Trophoblast cell (in vitro differentiated cells and primary cell): ENCODE measurements around the gene PPP2R3A.

Experiments used
- DNase-seq, 2 donors: peaks; one replicate each; pipeline ENCODE4 v3.0.0-alpha.2; 2016
- H2AFZ ChIP-seq: 2 replicates; pipeline ENCODE4 v1.6.1; 2013; ENCODE audit warnings: low read length, moderate library complexity, mild to moderate bottlenecking; ENCODE audit not compliant: insufficient read depth, poor library complexity
- H2AK5ac ChIP-seq: 2 replicates; pipeline ENCODE4 v1.6.1; 2013; ENCODE audit warnings: mild to moderate bottlenecking, low read length
- H2BK120ac ChIP-seq: 2 replicates; pipeline ENCODE4 v1.6.1; 2013; ENCODE audit warnings: low read length, mild to moderate bottlenecking, moderate library complexity; ENCODE audit not compliant: insufficient read depth, poor library complexity
- H2BK12ac ChIP-seq: 2 replicates; pipeline ENCODE4 v1.6.1; 2013; ENCODE audit warnings: mild to moderate bottlenecking, low read length, moderate library complexity
- H2BK5ac ChIP-seq: 2 replicates; pipeline ENCODE4 v1.6.1; 2013; ENCODE audit warnings: low read length, low read depth, moderate library complexity, mild to moderate bottlenecking; ENCODE audit not compliant: poor library complexity
- H3K14ac ChIP-seq: 2 replicates; pipeline ENCODE4 v1.6.1; 2013; ENCODE audit warnings: mild to moderate bottlenecking, low read length
- H3K18ac ChIP-seq: 2 replicates; pipeline ENCODE4 v1.6.1; 2013; ENCODE audit warnings: mild to moderate bottlenecking, low read length
- H3K23ac ChIP-seq: 2 replicates; pipeline ENCODE4 v1.6.1; 2013; ENCODE audit warnings: low read length
- H3K27ac ChIP-seq: 2 replicates; pipeline ENCODE4 v1.5.1; 2013; ENCODE audit warnings: low read depth, mild to moderate bottlenecking, inconsistent platforms, low read length, moderate library complexity
- H3K27me3 ChIP-seq: 2 replicates; pipeline ENCODE4 v1.6.1; 2013; ENCODE audit warnings: inconsistent platforms, mild to moderate bottlenecking, low read length, moderate library complexity; ENCODE audit not compliant: insufficient read depth
- H3K36me3 ChIP-seq, 2 experiments: 1 replicate in 1 of 2; 2 replicates in 1 of 2; pipeline ENCODE4 v1.6.1; 2013; ENCODE audit warnings: low read length in 2 of 2, mild to moderate bottlenecking in 2 of 2, moderate library complexity in 1 of 2; ENCODE audit not compliant: insufficient read depth in 2 of 2, control insufficient read depth in 1 of 2
- H3K4ac ChIP-seq: 2 replicates; pipeline ENCODE4 v1.6.1; 2013; ENCODE audit warnings: low read depth, mild to moderate bottlenecking, low read length, moderate library complexity
- H3K4me1 ChIP-seq, 2 experiments: 1 replicate in 1 of 2; 2 replicates in 1 of 2; pipeline ENCODE4 v1.6.1; 2013; ENCODE audit warnings: low read length in 2 of 2, mild to moderate bottlenecking in 2 of 2, moderate library complexity in 1 of 2; ENCODE audit not compliant: insufficient read depth in 2 of 2, control insufficient read depth in 1 of 2
- H3K4me2 ChIP-seq: 2 replicates; pipeline ENCODE4 v1.6.1; 2013; ENCODE audit warnings: inconsistent platforms, mild to moderate bottlenecking, low read length, moderate library complexity
- H3K4me3 ChIP-seq: 2 replicates; pipeline ENCODE4 v1.5.1; 2013; ENCODE audit warnings: mild to moderate bottlenecking, low read depth, low read length, inconsistent platforms
- H3K79me1 ChIP-seq: one replicate; pipeline ENCODE4 v1.6.1; 2013; ENCODE audit warnings: low read length
- H3K79me2 ChIP-seq: 2 replicates; pipeline ENCODE4 v1.6.1; 2013; ENCODE audit warnings: low read length, mild to moderate bottlenecking; ENCODE audit not compliant: control insufficient read depth, insufficient read depth, poor library complexity
- H3K9ac ChIP-seq: 2 replicates; pipeline ENCODE4 v1.6.1; 2013; ENCODE audit warnings: mild to moderate bottlenecking, low read length
- H3K9me3 ChIP-seq: 2 replicates; pipeline ENCODE4 v1.6.1; 2013; ENCODE audit warnings: low read depth, mild to moderate bottlenecking, control low read depth, inconsistent platforms, low read length; ENCODE audit not compliant: insufficient read depth
- H4K12ac ChIP-seq: 2 replicates; pipeline ENCODE4 v1.6.1; 2013; ENCODE audit warnings: low read depth, mild to moderate bottlenecking, low read length, moderate library complexity
- H4K8ac ChIP-seq: 2 replicates; pipeline ENCODE4 v1.6.1; 2013; ENCODE audit warnings: low read depth, mild to moderate bottlenecking, low read length, moderate library complexity
- H4K91ac ChIP-seq: one replicate; pipeline ENCODE4 v1.6.1; 2013; ENCODE audit warnings: low read depth, mild to moderate bottlenecking, low read length, moderate library complexity
- WGBS: extraction: QIAGEN DNeasy Blood & Tissue Kit; methylation state at CpG from one replicate; pipeline ENCODE4 v1.1.7; 2013; ENCODE audit warnings: missing lambda C conversion rate; ENCODE audit not compliant: insufficient read length, insufficient coverage; ENCODE audit errors: extremely low coverage; 5-methylcytosine and 5-hydroxymethylcytosine counted together

Gene PPP2R3A

GRCh38 chr3:135990903-135991302 is 25.4 kb downstream of the PPP2R3A start:
- no CpG with 5 or more reads among the region's 4 CpGs for WGBS
- Histone ChIP-seq H2BK12ac (peak overlapping the region; percentile 53), H3K36me3 (no peaks in the 10 kb centered on the region), H3K14ac (no peak overlapping the region), H3K23ac (no peak overlapping the region), H2AFZ (no peak overlapping the region), H3K9ac (no peak overlapping the region), H3K27ac (no peak overlapping the region), H3K4ac (peak overlapping the region; percentile 1), H2BK5ac (no peak overlapping the region), H2AK5ac (no peak overlapping the region), H4K8ac (no peak overlapping the region), H3K27me3 (no peaks in the 10 kb centered on the region), H3K9me3 (no peaks in the 10 kb centered on the region), H3K4me2 (no peak overlapping the region), H4K91ac (no peak overlapping the region), H3K18ac (no peak overlapping the region), H3K4me3 (no peak overlapping the region), H2BK120ac (no peak overlapping the region), H4K12ac (no peak overlapping the region), H3K79me2 (no peaks in the 10 kb centered on the region), H3K79me1 (peaks cover 2% of the 10 kb centered on the region), H3K4me1 (peaks cover 5 to 9% of the 10 kb centered on the region in 2 experiments)
- DNase-seq: no peak

DNA sequence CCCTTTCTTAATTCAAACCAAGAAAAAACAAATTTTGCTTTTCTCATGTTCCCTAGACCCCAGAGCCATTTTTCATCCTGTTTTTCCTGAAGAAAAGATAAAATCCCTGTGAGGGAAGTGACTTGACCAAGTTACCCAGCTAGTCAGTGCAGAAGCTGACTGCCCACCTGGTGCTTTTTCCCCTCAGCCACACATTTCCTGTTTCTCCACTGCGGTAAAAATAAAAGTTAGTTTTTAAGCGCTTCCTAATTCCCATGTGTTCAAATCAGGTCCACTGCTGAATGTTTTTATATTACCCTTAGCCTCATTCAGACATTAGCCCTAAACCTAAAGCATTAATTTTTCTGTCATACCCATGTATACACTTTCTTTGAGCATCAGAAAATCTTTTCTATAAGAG is 26.1 kb downstream of the PPP2R3A start:
- no peak overlapping the region for H3K27ac ChIP-seq
- H4K12ac ChIP-seq: no peak overlapping the region
- no peaks in the 10 kb centered on the region for H3K79me2 ChIP-seq
- H2BK12ac ChIP-seq: no peak overlapping the region
- H4K91ac ChIP-seq: no peak overlapping the region
- no peaks in the 10 kb centered on the region for H3K9me3 ChIP-seq
- H3K4me3 ChIP-seq: no peak overlapping the region
- no peak overlapping the region for H2BK5ac ChIP-seq
- peaks cover 2% of the 10 kb centered on the region for H3K79me1 ChIP-seq
- H3K18ac ChIP-seq: no peak overlapping the region
- H3K27me3 ChIP-seq: no peaks in the 10 kb centered on the region
- H3K4me1 ChIP-seq: peaks cover 5 to 9% of the 10 kb centered on the region in 2 experiments
- no peak overlapping the region for H3K4ac ChIP-seq
- H2BK120ac ChIP-seq: no peak overlapping the region
- H4K8ac ChIP-seq: no peak overlapping the region
- no peak overlapping the region for H2AK5ac ChIP-seq
- DNase-seq: no peak
- WGBS: no CpG with 5 or more reads among the region's 2 CpGs
- no peak overlapping the region for H3K9ac ChIP-seq
- H3K4me2 ChIP-seq: no peak overlapping the region
- no peaks in the 10 kb centered on the region for H3K36me3 ChIP-seq
- no peak overlapping the region for H2AFZ ChIP-seq
- no peak overlapping the region for H3K23ac ChIP-seq
- H3K14ac ChIP-seq: no peak overlapping the region

DNA sequence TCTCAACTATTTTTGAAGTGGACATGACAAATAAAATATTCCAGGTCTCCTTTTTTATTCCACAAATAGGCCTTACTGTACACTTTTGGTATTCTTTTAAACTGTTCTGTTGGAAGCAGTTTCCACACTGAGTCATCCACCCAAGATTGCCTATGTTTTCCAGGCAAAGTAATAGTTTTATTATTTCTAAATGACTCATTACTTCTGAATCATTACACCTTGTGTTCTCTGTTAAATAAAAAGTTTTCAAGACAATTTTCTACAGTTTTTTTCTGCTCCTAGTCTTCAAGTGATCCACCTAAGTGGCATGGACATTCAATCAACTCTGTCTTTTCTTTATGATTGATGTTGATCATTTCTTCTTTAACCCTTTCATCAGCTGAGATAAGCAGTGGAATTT is 26.5 kb downstream of the PPP2R3A start:
- H3K79me2 ChIP-seq: no peaks in the 10 kb centered on the region
- H3K27me3 ChIP-seq: no peaks in the 10 kb centered on the region
- H2BK5ac ChIP-seq: no peak overlapping the region
- H3K23ac ChIP-seq: no peak overlapping the region
- H4K91ac ChIP-seq: no peak overlapping the region
- no peak overlapping the region for H2AFZ ChIP-seq
- peak in 1 of 2 donors; percentile 27 for DNase-seq
- no peak overlapping the region for H3K18ac ChIP-seq
- H3K4me3 ChIP-seq: no peak overlapping the region
- H3K27ac ChIP-seq: no peak overlapping the region
- H4K12ac ChIP-seq: no peak overlapping the region
- H3K4me2 ChIP-seq: no peak overlapping the region
- H3K4ac ChIP-seq: no peak overlapping the region
- H3K9me3 ChIP-seq: no peaks in the 10 kb centered on the region
- no peak overlapping the region for H4K8ac ChIP-seq
- no peak overlapping the region for H3K14ac ChIP-seq
- H2AK5ac ChIP-seq: no peak overlapping the region
- no peak overlapping the region for H2BK120ac ChIP-seq
- no peak overlapping the region for H2BK12ac ChIP-seq
- peaks cover 5 to 9% of the 10 kb centered on the region in 2 experiments for H3K4me1 ChIP-seq
- no peak overlapping the region for H3K9ac ChIP-seq
- H3K36me3 ChIP-seq: no peaks in the 10 kb centered on the region
- peaks cover 2% of the 10 kb centered on the region for H3K79me1 ChIP-seq

DNA sequence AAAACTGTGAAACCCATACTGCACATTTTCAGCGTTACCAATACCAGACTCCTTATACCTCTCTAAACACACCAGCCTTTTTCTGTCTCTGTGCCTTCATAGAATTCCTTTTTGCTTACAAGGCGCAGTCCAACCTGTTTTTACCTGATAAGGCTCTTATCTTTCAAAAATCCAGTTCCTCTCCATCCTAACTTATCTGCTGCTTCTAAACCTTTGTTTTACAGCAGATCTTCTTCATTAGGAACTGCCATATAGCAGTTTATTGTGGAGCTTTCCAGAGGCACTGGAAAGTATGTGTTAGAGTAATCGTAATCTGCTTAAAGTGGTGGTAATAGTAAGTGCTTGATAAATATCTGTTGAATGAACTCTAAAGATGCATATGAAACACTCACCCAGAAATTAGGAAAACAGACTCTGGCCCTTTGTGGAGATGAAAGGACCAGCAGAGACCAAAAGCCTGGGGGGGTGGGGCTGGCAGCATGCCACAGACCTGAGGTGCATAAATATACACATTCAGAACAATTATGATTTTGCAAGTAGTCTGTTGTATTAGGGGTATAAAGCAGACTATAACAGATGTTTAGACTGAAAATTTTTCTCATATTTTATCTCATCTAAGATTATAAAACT is 29.3 kb downstream of the PPP2R3A start:
- Histone ChIP-seq H4K8ac (no peak overlapping the region), H3K4me3 (no peak overlapping the region), H3K27me3 (no peaks in the 10 kb centered on the region), H2AK5ac (no peak overlapping the region), H4K12ac (no peak overlapping the region), H3K4me1 (peaks cover 5 to 9% of the 10 kb centered on the region in 2 experiments), H3K4ac (no peak overlapping the region), H2AFZ (no peak overlapping the region), H2BK12ac (no peak overlapping the region), H3K9me3 (no peaks in the 10 kb centered on the region), H3K4me2 (peak overlapping the region; percentile 25), H4K91ac (no peak overlapping the region), H2BK120ac (no peak overlapping the region), H3K9ac (no peak overlapping the region), H3K79me2 (no peaks in the 10 kb centered on the region), H3K18ac (no peak overlapping the region), H3K79me1 (peaks cover 2% of the 10 kb centered on the region), H2BK5ac (no peak overlapping the region), H3K27ac (peak overlapping the region; percentile 34), H3K23ac (no peak overlapping the region), H3K14ac (no peak overlapping the region), H3K36me3 (no peaks in the 10 kb centered on the region)
- peak; percentile 57 to 87 for DNase-seq
- no CpG with 5 or more reads among the region's 3 CpGs for WGBS
